AG09309 (cell line): ENCODE data around the gene TRIO.

ENCODE experiments used
- DNase-seq: peaks from one replicate; pipeline ENCODE4 v3.0.0-alpha.2; 2010; ENCODE audit warnings: low read depth
- H3K4me3 ChIP-seq: 2 replicates; pipeline ENCODE4 v1.5.1; 2011; ENCODE audit warnings: mild to moderate bottlenecking, low read depth, low read length, moderate library complexity; ENCODE audit not compliant: control insufficient read depth
- TF ChIP-seq, protein P1 (sequence below): IDR thresholded peaks from 2 replicates; pipeline ENCODE4 v1.5.1; 2011; ENCODE audit warnings: mild to moderate bottlenecking, low read depth, low read length, inconsistent platforms; ENCODE audit not compliant: insufficient read depth, control insufficient read depth; ENCODE audit errors: missing control alignments

TRIO gene

DNA sequence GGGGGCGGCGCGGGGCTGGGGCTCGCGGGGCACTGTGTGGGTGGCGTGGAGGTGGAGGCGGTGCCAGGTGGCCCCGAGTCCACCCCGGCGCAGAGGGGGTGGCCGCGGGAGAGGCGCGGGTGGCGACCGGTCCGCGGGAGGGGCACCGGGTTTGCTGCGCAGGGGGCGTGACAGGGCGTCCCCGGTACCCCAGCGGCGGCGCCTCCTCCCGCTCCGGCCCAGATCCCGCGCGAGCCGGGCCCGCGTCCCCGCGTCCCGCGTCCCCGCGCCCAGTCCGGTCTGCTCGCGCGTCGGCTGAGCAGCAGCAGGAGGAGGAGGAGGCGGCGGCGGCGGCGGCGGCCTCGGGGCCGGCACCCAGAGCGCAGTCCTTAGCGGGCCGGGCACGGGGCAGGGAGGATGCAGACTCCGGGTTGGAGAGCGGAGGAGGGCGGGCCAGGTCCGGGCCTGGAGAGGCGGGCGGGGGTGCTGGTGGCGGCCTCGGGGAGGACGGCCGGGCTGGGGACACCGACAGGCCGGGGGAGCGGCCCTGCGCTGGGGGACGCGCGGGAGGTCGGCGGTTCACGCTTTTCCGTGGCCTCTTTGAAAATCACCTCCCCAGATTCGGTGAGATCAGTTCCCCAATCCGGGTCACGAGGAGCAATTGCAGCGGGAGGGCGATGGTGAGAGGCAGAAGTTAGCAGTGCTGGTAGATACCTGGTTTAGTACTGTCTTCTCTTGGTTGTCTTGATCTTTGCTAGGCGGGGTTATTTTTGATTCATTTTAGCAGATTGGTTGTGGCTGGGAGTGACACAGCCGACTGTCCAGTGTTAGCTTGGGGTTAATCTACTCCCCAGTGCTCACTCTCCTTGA lies 1.7 kb downstream of the TRIO start:
- TF ChIP-seq, protein P1, sequence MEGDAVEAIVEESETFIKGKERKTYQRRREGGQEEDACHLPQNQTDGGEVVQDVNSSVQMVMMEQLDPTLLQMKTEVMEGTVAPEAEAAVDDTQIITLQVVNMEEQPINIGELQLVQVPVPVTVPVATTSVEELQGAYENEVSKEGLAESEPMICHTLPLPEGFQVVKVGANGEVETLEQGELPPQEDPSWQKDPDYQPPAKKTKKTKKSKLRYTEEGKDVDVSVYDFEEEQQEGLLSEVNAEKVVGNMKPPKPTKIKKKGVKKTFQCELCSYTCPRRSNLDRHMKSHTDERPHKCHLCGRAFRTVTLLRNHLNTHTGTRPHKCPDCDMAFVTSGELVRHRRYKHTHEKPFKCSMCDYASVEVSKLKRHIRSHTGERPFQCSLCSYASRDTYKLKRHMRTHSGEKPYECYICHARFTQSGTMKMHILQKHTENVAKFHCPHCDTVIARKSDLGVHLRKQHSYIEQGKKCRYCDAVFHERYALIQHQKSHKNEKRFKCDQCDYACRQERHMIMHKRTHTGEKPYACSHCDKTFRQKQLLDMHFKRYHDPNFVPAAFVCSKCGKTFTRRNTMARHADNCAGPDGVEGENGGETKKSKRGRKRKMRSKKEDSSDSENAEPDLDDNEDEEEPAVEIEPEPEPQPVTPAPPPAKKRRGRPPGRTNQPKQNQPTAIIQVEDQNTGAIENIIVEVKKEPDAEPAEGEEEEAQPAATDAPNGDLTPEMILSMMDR, result no peak
- H3K4me3 ChIP-seq, result peak overlapping the region; percentile 90
- DNase-seq, result no peak

DNA sequence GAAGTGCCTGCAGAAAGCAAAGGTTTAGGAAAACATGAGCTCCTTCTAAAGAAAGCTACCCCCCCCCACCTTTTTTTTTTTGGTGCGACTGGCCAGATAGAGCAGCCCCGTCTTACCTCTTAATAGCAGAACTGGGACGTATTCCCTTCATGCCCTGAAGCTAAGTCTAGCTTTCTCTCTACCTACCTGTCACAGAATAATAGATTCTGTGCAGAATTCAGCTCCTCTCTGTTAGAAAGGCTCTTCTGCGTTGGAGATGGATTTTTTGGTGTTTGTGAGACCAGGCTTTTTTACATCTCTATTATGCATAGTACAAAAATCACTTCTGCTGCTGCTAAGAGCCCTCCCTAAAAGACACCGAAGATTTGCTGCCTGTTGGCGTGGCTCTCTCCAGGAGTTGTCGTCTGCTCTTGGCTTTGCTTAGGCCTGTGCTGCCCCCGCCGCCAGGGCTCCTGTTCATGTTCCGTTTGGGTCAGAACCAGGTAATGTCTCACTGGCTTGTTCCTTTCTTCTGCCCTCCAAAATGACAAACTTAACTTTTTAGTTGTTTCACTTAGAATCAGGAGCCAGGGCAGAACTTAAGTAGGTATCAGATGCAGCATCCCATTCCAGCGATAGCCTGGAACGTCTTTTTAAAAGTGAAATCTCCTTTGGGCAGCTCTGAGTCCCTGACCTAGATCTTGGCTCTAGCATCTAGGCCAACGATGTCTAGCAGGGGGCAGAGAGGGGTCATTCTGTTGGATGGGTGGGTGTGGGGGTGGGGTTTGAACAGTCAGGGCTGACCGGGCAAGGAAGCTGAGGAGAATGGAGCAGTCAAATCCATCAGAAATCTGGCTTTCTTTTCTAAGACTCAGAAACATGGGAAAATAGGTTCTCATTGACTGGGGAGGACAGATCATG lies 2.5 kb downstream of the TRIO start:
- no peak for DNase-seq
- H3K4me3 ChIP-seq, result peak overlapping the region; percentile 90
- TF ChIP-seq, protein P1, result no peak

DNA sequence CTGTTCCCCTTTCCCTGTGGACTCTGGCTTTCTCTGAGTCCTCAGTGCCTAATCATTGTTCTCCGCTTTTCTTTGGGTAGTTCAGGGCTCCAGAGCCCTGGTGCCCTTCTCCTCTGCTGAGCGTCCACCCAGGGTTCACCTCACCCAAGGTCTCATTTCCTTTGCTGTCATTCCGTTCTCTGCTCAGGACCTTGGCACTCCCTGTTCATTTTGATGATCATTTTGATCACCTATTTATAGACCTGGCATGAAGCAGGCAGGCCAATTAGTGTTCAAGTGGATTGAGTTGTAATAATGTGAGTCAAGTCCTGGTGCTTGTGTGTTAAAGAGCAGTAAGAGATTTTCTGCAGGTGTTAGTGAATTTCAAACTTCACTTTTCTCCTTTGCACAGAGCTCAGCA lies 3.6 kb downstream of the TRIO start:
- DNase-seq, result no peak
- peak overlapping the region; percentile 90 for H3K4me3 ChIP-seq
- TF ChIP-seq, protein P1, result no peak

DNA sequence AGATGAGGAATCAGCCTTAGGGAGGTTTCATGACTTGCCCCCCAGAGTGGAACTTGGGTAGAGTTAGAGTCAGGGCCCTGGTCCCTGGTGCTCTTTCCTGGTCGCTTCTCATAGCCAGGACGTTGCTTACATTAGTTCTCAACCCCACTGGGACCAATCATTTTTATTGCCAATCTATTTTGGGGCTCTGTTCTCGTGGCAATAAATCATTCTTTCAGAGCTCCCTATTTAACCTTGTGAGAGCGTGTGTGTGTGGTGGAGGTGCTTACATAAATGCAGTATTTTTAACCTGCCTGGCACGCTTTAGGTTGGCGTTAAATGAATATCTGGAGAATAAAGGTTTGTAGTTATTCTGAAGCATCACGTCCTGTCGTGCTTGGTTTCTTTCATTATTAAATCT lies 4.1 kb downstream of the TRIO start:
- TF ChIP-seq, protein P1, result no peak
- DNase-seq, result no peak
- peak overlapping the region; percentile 90 for H3K4me3 ChIP-seq

DNA sequence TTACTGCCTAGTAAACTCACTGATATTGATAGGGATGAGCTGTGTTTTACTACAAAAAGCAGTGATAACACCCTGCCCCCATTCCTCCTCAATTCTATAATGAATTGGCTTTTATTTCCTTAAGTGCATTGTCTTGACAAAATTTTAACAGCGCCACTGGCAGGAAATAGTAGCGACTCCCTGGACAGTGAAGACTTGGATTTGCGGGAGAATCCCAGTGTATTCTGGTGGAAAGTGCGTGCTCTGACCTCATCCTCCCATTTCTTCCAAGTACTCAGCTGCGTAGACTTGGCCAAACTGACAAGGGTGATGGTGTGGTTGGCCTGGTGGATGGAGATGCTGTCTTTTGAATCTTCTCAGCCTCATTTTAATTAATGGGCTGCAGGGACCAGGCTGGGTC lies 5.3 kb downstream of the TRIO start:
- DNase-seq, result no peak
- H3K4me3 ChIP-seq, result no peak overlapping the region
- TF ChIP-seq, protein P1, result no peak

DNA sequence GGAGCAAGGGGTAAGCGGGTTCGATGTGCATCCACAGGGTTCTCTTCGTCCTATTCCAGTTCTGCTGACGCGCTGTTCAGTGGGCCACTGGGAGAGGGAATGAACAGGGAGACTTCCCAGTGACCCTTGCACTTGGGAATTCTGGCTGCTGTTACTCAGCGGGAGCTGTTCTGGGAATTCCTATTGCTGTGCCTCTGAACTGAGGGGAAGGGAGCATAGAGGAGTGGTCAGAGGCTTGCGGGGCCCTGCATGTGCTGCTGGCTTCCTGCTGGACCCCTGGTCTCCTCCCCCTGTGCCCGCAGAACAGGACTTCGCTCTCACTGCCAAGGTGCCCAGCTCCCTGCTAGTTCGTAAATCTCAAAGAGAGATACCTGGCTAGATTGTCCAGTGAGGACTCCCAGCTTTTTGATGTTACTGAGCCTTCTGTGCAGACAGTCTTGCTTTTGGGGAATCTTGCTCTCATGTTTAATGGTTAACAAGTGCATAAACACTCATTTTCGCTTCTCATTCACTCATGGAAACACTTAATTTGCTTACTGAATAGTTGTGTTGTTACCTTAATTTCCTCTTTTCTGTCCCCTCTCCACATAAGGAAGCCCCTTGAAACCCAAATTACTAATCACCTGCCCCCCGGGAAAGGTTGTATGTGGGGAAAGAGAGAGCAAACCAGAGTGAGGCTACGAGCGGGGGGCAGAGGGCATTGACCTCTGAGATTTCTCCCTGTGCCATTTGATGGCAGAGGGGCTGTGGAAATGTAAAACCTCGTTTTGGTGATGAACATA lies 5.9 kb downstream of the TRIO start:
- TF ChIP-seq, protein P1, result no peak
- H3K4me3 ChIP-seq, result no peak overlapping the region
- no peak for DNase-seq
